ENCODE results near the gene NUDT5. TPM values are rescaled to one million over a fixed set of nuclear protein-coding genes. Genes with fewer than 3 reads are reported as not detected.

The NUDT5 gene
- total RNA-seq, 8 experiments from 2014 or later, result 17.1 to 99.3 (median 36.6) TPM

DNA sequence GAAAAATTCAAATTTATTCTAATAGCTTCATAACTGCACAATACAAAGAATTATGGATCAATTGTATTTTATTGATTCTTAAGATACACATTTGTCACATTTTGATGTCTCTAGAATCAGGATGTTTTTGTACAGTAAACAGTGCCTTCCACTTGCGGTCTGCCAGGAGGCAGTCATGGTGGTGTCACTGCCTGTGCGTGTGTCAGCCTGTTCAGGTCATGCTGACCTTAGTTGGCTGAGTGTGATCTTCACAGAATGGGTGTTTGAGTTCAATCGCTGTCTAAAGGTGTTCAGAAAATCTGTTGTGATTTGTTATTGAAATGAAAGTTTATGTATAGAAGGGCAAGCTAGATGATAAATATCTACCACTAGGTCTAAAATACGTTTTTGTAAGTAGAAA is 45.5 kb downstream of the NUDT5 start:
- no peak for ATAC-seq (replicated peaks in 6 of 8)
- 42 to 100% (median 73%) methylated on average over 1 to 4 of the region's 4 CpGs for WGBS, 10 experiments
- Histone ChIP-seq H3K4me1 (replicated peaks in 1 of 2) (no peaks in the 10 kb centered on the region), H3K4me3 (no peak overlapping the region), H3K27ac (no peak overlapping the region)
- in situ Hi-C loops (cut with MboI; ENCODE audit: low pct_unique_long_range_greater_than_20kb in 2 of 9, low sequenced_read_pairs in 9 of 9, unreplicated experiment in 9 of 9), result no loop called here

DNA sequence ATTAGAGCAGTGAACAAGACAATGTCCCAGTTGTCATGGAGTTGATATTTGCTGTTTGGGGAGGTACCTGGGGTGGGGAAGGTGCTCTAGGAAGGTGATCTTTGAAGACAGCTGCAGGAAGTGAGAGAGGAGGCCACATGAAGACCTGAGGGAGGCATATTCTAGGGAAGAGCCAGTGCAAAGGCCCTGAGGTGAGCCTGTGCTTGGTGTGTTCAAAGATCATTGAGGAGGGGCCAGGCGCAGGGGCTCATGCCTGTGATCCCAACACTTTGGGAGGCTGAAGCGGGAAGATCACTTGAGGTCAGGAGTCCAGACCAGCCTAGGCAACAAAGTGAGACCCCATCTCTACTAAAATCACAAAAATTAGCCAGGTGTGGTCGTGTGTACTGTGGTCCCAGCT is 51.2 kb downstream of the NUDT5 start:
- Histone ChIP-seq H3K27ac (no peak overlapping the region), H3K4me1 (replicated peaks in 1 of 2) (no peaks in the 10 kb centered on the region), H3K4me3 (no peak overlapping the region)
- in situ Hi-C loops (cut with MboI; ENCODE audit: low pct_unique_long_range_greater_than_20kb in 2 of 9, low sequenced_read_pairs in 9 of 9, unreplicated experiment in 9 of 9), result no loop called here
- no peak for ATAC-seq (replicated peaks in 6 of 8)
- WGBS, 10 experiments, result 76 to 100% (median 90%) methylated on average over 2 to 3 of the region's 3 CpGs; no CpG with 5 or more reads in 5 of the 10 experiments

DNA sequence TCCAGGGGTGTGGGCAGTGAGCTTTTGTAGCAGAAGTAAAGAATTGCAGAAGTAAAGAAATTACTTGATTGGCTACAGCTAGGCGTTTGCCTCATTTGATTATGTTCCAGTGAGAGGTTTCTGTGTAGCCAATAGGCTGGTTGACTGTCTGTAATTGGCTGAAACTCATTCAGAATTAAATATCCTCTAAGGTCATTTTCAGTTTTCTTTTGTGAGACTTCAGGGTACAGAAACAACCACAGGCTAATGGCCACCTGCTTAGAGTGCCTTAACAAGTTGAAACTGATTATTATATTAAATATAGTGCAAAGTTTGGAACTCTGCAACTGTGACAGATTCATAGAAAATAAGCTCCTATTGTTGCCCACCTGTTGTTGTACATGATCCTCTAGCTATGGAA is 55.7 kb downstream of the NUDT5 start:
- H3K4me3 ChIP-seq, result no peak overlapping the region
- no peaks in the 10 kb centered on the region for H3K4me1 ChIP-seq (replicated peaks in 1 of 2)
- ATAC-seq (replicated peaks in 6 of 8), result no peak
- no peak overlapping the region for H3K27ac ChIP-seq
- 80 to 100% (median 83%) methylated on average over 1 of the region's 1 CpG; no CpG with 5 or more reads in 7 of the 10 experiments for WGBS, 10 experiments
- in situ Hi-C loops (cut with MboI; ENCODE audit: low pct_unique_long_range_greater_than_20kb in 2 of 9, low sequenced_read_pairs in 9 of 9, unreplicated experiment in 9 of 9), result no loop called here

DNA sequence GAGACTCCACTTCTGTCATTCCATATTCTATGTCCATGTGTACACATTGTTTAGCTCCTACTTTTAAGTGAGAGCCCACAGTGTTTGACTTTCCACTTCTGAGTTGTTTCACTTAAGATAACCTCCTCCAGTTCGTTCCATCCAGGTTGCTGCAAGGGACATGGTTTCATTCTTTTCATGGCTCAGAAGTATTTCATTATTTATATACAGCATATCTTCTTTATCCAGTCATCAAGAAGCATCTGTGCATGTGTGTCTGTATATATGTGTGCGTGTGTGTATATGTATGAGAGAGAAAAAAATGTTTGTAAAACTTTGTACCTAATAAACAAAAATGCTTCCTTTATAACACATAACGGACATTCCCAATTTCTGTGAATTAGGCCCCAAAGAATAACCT is 60.1 kb downstream of the NUDT5 start:
- no peak for ATAC-seq (replicated peaks in 6 of 8)
- Histone ChIP-seq H3K4me1 (replicated peaks in 1 of 2) (peaks cover 3 to 4% of the 10 kb centered on the region in 2 donors), H3K27ac (no peak overlapping the region), H3K4me3 (no peak overlapping the region)
- WGBS, 10 experiments, result 83 to 100% (median 93%) methylated on average over 1 to 3 of the region's 3 CpGs; no CpG with 5 or more reads in 2 of the 10 experiments
- in situ Hi-C loops (cut with MboI; ENCODE audit: low pct_unique_long_range_greater_than_20kb in 2 of 9, low sequenced_read_pairs in 9 of 9, unreplicated experiment in 9 of 9), result no loop called here

DNA sequence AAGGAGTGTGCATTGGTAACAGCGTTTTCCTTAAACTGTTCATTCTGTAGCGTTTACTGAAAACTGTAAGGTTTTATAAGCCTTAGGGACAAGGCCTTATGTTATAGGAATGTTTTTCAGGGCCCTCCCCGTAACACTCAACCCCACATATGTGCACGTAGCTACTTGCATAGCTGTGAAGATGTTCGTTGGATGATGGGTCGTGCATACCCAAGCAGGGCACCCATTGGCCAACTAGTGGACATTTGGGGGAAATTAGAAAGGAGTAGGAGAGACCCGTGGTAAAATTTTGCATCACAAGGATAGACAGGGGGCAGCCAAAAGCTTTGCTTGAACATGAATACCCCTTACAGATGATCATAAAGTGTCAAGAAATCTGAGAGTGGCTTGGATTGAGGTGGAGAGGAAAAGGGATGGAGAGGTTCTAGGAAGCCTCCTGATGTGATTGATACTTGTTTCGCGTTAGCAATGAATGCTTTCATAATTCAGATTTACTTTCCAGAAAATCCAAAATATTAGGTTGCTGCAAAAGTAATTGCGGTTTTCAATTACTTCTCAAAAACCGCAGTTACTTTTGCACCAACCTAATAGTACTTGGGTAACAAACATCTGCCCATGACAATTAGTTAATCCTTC is 65.3 kb downstream of the NUDT5 start:
- Histone ChIP-seq H3K27ac (no peak overlapping the region), H3K4me3 (peak overlapping the region; percentile 71 to 89 (median 86)), H3K4me1 (replicated peaks in 1 of 2) (peaks cover 6% of the 10 kb centered on the region in 2 donors)
- ATAC-seq (replicated peaks in 6 of 8), result peak; percentile 16 to 45 (median 23)
- WGBS, 10 experiments, result 0 to 70% (median 28%) methylated on average over 1 to 8 of the region's 11 CpGs
- in situ Hi-C loops (cut with MboI; ENCODE audit: low pct_unique_long_range_greater_than_20kb in 2 of 9, low sequenced_read_pairs in 9 of 9, unreplicated experiment in 9 of 9), result no loop called here

DNA sequence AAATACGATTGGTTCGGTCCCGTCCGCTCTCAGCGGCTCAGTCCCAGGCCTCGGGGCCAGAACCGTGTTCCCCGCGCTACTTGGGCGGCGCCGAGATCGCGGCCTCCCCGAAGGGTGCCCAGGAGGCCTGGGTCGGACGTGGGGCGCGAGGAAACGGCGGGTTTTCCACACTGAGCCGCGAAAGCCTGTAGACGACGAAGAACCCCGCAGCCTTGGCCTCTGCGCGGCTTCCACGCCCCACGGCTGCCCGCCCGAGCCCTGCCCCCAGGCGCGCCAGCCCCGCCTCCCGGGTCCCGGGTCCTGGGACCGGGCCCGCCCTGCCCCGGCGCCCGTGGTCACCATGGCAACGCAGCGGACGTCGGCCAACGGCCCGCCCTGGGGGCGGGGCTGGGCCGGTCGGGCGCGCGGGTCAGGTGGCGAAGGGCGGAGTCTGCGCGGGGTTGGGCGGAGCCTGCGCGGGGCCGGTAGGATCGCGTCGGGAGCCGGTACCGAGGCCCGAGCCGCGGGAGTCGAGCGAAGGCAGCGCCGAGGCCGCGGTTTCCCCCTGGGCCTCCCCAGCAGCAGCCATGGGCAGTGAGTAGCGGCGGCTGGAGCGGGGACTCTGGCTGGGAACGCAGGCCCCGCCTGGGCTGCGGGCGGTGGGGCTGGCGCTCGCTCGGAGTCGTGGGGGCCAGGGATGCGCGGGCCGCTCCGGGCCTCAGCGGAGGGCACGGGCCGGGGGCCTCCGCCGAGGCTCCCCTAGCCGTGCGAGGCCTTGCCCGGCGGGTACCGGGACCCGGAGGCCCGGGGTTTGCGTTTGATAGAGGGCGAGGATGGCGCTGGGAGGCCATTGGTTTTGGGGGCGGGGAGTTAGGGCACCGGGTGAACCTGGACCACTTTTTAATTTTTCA is 66.2 kb downstream of the NUDT5 start, which contains the start of gene SEC61A2:
TSS of gene SEC61A2 (plus strand) at position 456 of the 890 bp plus-strand sequence. CDS start at position 567, 111 bp downstream.
- 0 to 17% (median 3%) methylated on average over 2 to 8 of the region's 108 CpGs; no CpG with 5 or more reads in 7 of the 10 experiments for WGBS, 10 experiments
- peaks cover 6% of the 10 kb centered on the region in 2 donors for H3K4me1 ChIP-seq (replicated peaks in 1 of 2)
- in situ Hi-C loops (cut with MboI; ENCODE audit: low pct_unique_long_range_greater_than_20kb in 2 of 9, low sequenced_read_pairs in 9 of 9, unreplicated experiment in 9 of 9), result no loop called here
- peak within 1 kb of the TSS; percentile 71 to 89 (median 86) for H3K4me3 ChIP-seq
- peak within 1 kb of the TSS; percentile 64 to 84 for H3K27ac ChIP-seq
- peak; percentile 87 to 96 (median 94) for ATAC-seq (replicated peaks in 6 of 8)

DNA sequence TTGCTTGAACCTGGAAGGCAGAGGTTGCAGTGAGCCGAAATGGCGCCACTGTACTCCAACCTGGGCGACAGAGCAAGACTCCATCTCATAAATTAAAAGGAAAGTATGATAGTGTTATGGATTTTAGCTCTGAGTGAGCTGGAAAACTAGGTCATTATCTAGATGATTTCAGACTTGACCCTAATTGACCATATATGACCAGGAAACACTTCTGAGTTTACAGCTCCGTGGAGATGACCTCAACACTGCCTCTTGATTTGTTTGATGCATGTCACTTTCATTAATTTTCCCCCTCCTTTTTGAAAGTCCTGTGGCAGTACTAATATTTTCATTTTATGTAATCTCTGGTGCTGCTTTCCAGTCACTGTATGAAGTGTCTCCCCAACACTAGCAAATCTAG is 74.0 kb downstream of the NUDT5 start:
- Histone ChIP-seq H3K27ac (no peak overlapping the region), H3K4me3 (no peak overlapping the region), H3K4me1 (replicated peaks in 1 of 2) (no peaks in the 10 kb centered on the region)
- no peak for ATAC-seq (replicated peaks in 6 of 8)
- WGBS, 10 experiments, result 86 to 100% (median 96%) methylated on average over 1 to 4 of the region's 4 CpGs; no CpG with 5 or more reads in 2 of the 10 experiments
- in situ Hi-C loops (cut with MboI; ENCODE audit: low pct_unique_long_range_greater_than_20kb in 2 of 9, low sequenced_read_pairs in 9 of 9, unreplicated experiment in 9 of 9), result loop anchor here in 1 of 9 experiments (25.0 kb wide), 1 partner anchor 91 kb away; no protein-coding TSS in a partner anchor

Other genes with a start within 250 kb of the NUDT5 start
- gene UPF2, start 153.1 kb downstream of the NUDT5 start, total RNA-seq, result 10 to 100 TPM; 14.9 to 38.0 (median 20.5) TPM
- 10 to 100 TPM in 7 of 8 experiments, 1 to 10 TPM in 1; 3.6 to 26.2 (median 19.1) TPM for gene DHTKD1, start 126.9 kb downstream of the NUDT5 start, total RNA-seq
- 10 to 100 TPM; 11.8 to 38.5 (median 27.2) TPM for gene SEC61A2, start 66.2 kb downstream of the NUDT5 start, total RNA-seq
- 100 to 1,000 TPM in 4 of 8 experiments, 10 to 100 TPM in 4; 51.0 to 178 (median 97.9) TPM for gene CDC123, start 297 bp upstream of the NUDT5 start, total RNA-seq
- 10 to 100 TPM in 2 of 8 experiments, 1 to 10 TPM in 6; 1.9 to 15.8 (median 7.4) TPM for gene CAMK1D, start 153.7 kb upstream of the NUDT5 start, total RNA-seq